ENCODE results near the gene AZIN2.
"Not testable (repeated sequence)": the region's sequence is repeated elsewhere in the genome, so short reads cannot be mapped to it uniquely, and the experiment has no call there.

AZIN2 gene

GRCh38 chr1:33080885-33081553, at the start of gene AZIN2:
TSS of gene AZIN2 (plus strand) at chr1:33081153. CDS start at chr1:33082250, 1,097 bp downstream.
- peak; percentile 96 for DNase-seq

- no peak for DNase-seq
Measured at GRCh38 chr1:33031506-33031905, 49.4 kb upstream of the AZIN2 start.

GRCh38 chr1:33032126-33032869, 48.7 kb upstream of the AZIN2 start:
- no peak for DNase-seq

- DNase-seq: no peak
Measured at GRCh38 chr1:33036051-33036525, 44.9 kb upstream of the AZIN2 start.

GRCh38 chr1:33036526-33037503, 44.1 kb upstream of the AZIN2 start, which contains the start of gene AK2:
TSS of gene AK2 (minus strand) at chr1:33036883. CDS start at chr1:33036828, 55 bp downstream.
- DNase-seq: peak; percentile 98

- DNase-seq: no peak
Measured at GRCh38 chr1:33039840-33040239, 41.1 kb upstream of the AZIN2 start.

- DNase-seq: no peak
Measured at GRCh38 chr1:33041026-33041425, 39.9 kb upstream of the AZIN2 start.

GRCh38 chr1:33042831-33043230, 38.1 kb upstream of the AZIN2 start:
- no peak for DNase-seq

- no peak for DNase-seq
Measured at GRCh38 chr1:33043267-33044092, 37.5 kb upstream of the AZIN2 start.

- DNase-seq: no peak
Measured at GRCh38 chr1:33045246-33045645, 35.7 kb upstream of the AZIN2 start.

- DNase-seq: no peak
Measured at GRCh38 chr1:33045814-33046213, 35.1 kb upstream of the AZIN2 start.

GRCh38 chr1:33046234-33046633, 34.7 kb upstream of the AZIN2 start:
- not testable (repeated sequence) for DNase-seq

GRCh38 chr1:33047290-33047689, 33.7 kb upstream of the AZIN2 start:
- no peak for DNase-seq

- no peak for DNase-seq
Measured at GRCh38 chr1:33047839-33048305, 33.1 kb upstream of the AZIN2 start.

GRCh38 chr1:33048426-33048825, 32.5 kb upstream of the AZIN2 start:
- no peak for DNase-seq

- DNase-seq: no peak
Measured at GRCh38 chr1:33049371-33049770, 31.6 kb upstream of the AZIN2 start.

- no peak for DNase-seq
Measured at GRCh38 chr1:33050221-33051076, 30.5 kb upstream of the AZIN2 start.

- DNase-seq: peak; percentile 69
Measured at GRCh38 chr1:33055210-33056008, 25.5 kb upstream of the AZIN2 start.

GRCh38 chr1:33056426-33056825, 24.5 kb upstream of the AZIN2 start:
- DNase-seq: peak; percentile 51

GRCh38 chr1:33057095-33057494, 23.9 kb upstream of the AZIN2 start:
- no peak for DNase-seq

Data from NCI-H1092 (cell line).